Measurements from ENCODE around the gene CX3CL1. TPM values are rescaled to one million over a fixed set of nuclear protein-coding genes. Genes with fewer than 3 reads are reported as not detected.
"Not testable (repeated sequence)": the region's sequence is repeated elsewhere in the genome, so short reads cannot be mapped to it uniquely, and the experiment has no call there.

CX3CL1 gene
- total RNA-seq, 1 donor from 2014 or later, result 0.31 TPM

DNA sequence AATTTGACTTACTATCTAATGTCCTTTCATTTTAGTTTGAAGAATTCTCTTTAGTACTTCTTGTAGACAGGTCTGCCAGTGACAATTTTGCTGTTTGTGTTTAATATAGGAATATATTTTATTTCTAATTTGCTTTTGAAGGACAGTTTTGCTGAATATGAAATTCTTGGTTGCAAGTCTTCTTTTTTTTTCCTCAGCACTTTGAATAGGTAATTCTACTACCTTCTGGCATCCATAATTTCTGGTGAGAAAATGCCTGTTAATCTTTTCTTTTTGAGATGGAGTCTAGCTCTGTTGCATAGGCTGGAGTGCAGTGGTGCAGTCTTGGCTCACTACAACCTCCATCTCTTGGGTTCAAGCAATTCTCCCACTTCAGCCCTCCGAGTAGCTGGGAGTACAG is 38.9 kb upstream of the CX3CL1 start:
- Mint-ChIP-seq H3K36me3 (ENCODE audit: low read depth) (no peaks in the 10 kb centered on the region), H3K4me1 (no peaks in the 10 kb centered on the region), H3K4me3 (no peak overlapping the region), H3K27ac (no peak overlapping the region), H3K27me3 (no peaks in the 10 kb centered on the region), H3K9me3 (peaks cover 7% of the 10 kb centered on the region)
- CTCF ChIA-PET, result no interaction called here
- POLR2A ChIA-PET, result no interaction called here
- no peak for TF ChIP-seq CTCF (IDR thresholded peaks at IDR 0.05)
- no peak for ATAC-seq (ENCODE audit: low read depth)
- intact Hi-C loops (cut with micrococcal nuclease), result no loop called here
- DNase-seq, result no peak

DNA sequence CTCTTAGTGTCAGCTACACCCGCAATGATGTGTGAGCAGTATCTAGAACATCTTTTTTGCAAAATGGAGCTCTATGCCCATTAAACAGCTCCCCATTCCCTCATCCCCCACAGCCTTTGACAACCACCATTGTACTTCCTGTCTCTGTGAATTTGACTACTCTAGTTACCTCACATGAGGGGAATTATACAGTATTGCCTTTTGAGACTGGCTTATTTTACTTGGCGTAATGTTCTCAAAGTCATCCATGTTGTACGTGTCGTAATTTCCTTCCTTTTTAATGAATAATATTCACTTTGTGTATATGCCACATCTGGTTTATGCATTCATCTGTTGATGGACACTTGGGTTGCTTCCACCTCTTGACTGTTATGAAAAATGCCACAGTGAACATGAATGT is 36.9 kb upstream of the CX3CL1 start:
- no peak for DNase-seq
- no peak overlapping the region for H3K27ac Mint-ChIP-seq
- H3K36me3 Mint-ChIP-seq (ENCODE audit: low read depth), result no peaks in the 10 kb centered on the region
- intact Hi-C loops (cut with micrococcal nuclease), result no loop called here
- no peak for ATAC-seq (ENCODE audit: low read depth)
- ChIA-PET POLR2A (no interaction called here), CTCF (no interaction called here)
- no peak overlapping the region for H3K4me3 Mint-ChIP-seq
- H3K9me3 Mint-ChIP-seq, result peaks cover 7% of the 10 kb centered on the region
- no peaks in the 10 kb centered on the region for H3K27me3 Mint-ChIP-seq
- H3K4me1 Mint-ChIP-seq, result peaks cover 17% of the 10 kb centered on the region
- TF ChIP-seq CTCF (IDR thresholded peaks at IDR 0.05), result no peak

- ATAC-seq (ENCODE audit: low read depth), result peak; percentile 13
- POLR2A ChIA-PET, result interaction anchor here (0.8 to 3.6 kb wide), 2 partner anchors 8 to 72 kb away, joined by 3 to 20 read pairs; no protein-coding TSS in a partner anchor
- H3K9me3 Mint-ChIP-seq, result no peaks in the 10 kb centered on the region
- peaks cover 49% of the 10 kb centered on the region for H3K4me1 Mint-ChIP-seq
- no peaks in the 10 kb centered on the region for H3K36me3 Mint-ChIP-seq (ENCODE audit: low read depth)
- H3K4me3 Mint-ChIP-seq, result peak overlapping the region; percentile 67
- peaks cover 9% of the 10 kb centered on the region for H3K27me3 Mint-ChIP-seq
- no peak for DNase-seq
- H3K27ac Mint-ChIP-seq, result peak overlapping the region; percentile 76
- TF ChIP-seq CTCF (IDR thresholded peaks at IDR 0.05), result no peak
- intact Hi-C loops (cut with micrococcal nuclease), result no loop called here
- CTCF ChIA-PET, result interaction anchor here (1.8 kb wide), 1 partner anchor 75 kb away, joined by 4 read pairs; no protein-coding TSS in a partner anchor
Measured at GRCh38 chr16:57341062-57341440, 31.2 kb upstream of the CX3CL1 start.

DNA sequence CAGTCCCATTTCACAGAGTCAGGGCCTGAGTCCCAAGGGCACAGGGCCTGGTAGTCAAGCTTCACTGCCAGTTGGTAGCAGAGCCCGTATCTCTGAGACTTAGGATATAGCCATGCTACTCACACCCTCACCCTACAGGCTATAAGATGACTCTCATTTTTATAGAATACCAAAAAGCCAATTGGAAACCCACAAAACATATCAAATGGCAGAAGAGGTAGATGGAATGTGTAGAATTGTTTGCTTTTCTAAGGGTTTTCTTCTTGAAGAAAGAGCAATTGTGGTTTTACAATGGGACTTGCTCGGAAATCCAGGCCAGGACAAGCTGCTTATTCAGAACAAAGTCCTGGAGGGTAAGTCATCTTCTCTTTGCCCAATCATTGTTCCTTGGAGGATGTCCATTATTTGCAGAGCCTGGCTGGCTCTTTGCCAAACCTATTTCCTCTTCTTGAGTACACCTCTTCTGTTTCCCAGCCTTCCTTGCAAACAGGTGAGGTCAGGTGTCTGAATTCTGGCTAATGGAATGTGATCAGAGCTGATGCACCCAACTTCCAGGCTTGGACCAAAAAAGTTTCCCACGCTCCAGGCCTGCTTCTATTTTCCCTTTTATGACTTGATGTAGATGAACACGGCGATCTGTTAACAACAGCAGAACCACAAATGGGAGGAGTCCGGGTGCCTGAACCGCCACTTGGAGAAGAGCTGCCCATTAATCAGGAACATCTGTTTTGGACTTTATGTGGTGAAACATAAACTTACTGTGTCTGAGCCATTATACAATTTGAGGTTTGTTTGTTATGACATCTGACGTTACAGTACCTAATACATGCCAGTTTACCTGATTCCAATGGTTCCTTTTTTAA is 30.6 kb upstream of the CX3CL1 start:
- H3K4me3 Mint-ChIP-seq, result peak overlapping the region; percentile 67
- TF ChIP-seq CTCF (IDR thresholded peaks at IDR 0.05), result no peak
- H3K9me3 Mint-ChIP-seq, result no peaks in the 10 kb centered on the region
- CTCF ChIA-PET, result interaction anchor here (1.8 kb wide), 1 partner anchor 75 kb away, joined by 4 read pairs; no protein-coding TSS in a partner anchor
- intact Hi-C loops (cut with micrococcal nuclease), result no loop called here
- POLR2A ChIA-PET, result interaction anchor here (0.8 to 3.6 kb wide), 2 partner anchors 8 to 71 kb away, joined by 3 to 20 read pairs; no protein-coding TSS in a partner anchor
- no peak for DNase-seq
- peak overlapping the region; percentile 24 for H3K27ac Mint-ChIP-seq
- no peaks in the 10 kb centered on the region for H3K36me3 Mint-ChIP-seq (ENCODE audit: low read depth)
- H3K4me1 Mint-ChIP-seq, result peaks cover 49% of the 10 kb centered on the region
- ATAC-seq (ENCODE audit: low read depth), result no peak
- peaks cover 9% of the 10 kb centered on the region for H3K27me3 Mint-ChIP-seq

GRCh38 chr16:57342606-57343005 is 29.7 kb upstream of the CX3CL1 start:
- H3K27ac Mint-ChIP-seq; DNase-seq; ATAC-seq (ENCODE audit: low read depth); H3K4me3 Mint-ChIP-seq; H3K36me3 Mint-ChIP-seq (ENCODE audit: low read depth); H3K9me3 Mint-ChIP-seq; intact Hi-C loops (cut with micrococcal nuclease): not testable (repeated sequence)
- ChIA-PET CTCF (interaction anchor here (1.8 kb wide), 1 partner anchor 74 kb away, joined by 4 read pairs; no protein-coding TSS in a partner anchor), POLR2A (interaction anchor here (0.6 to 3.6 kb wide), 4 partner anchors 26 to 73 kb away, joined by 3 to 20 read pairs (median 4); no protein-coding TSS in a partner anchor)
- Mint-ChIP-seq H3K4me1 (peaks cover 55% of the 10 kb centered on the region), H3K27me3 (peaks cover 15% of the 10 kb centered on the region)

Data from activated B cell treated with CpG ODN at 0.5 μM for 24 hours (primary cell).